GM12873 (cell line): ENCODE measurements around the gene E2F1.

Source experiments
- TF ChIP-seq, protein P1 (sequence below): IDR thresholded peaks from 2 replicates; pipeline ENCODE4 v1.5.1; 2012; ENCODE audit warnings: low read depth, mild to moderate bottlenecking, moderate library complexity, low read length, control low read depth; ENCODE audit not compliant: insufficient read depth; ENCODE audit errors: missing control alignments

Gene E2F1

DNA sequence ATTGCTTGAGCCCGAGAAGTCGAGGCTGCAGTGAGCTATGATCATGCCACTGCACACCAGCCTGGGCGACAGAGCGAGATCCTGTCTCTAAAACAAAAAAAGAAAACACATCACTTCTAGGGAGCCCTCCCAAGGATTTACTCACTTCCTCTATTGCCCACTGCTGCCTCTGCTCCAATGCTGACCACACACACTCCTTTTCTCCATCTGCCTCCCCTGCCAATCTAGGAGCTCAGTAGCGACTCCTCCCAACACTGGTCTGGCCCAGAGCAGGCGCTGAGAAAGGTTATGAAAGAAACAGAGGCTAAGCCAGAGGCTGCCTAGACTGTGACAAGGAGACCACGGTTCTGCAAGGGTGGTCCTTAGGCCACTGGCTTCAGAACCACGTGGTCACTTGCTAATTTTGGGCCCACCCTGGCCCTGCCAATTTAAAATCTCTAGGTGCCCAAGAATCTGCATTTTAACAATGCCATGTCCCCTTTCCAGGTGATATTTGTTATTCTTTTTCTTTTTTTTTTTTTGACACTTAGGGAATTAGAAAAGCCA lies 1.3 kb upstream of the E2F1 start:
- TF ChIP-seq, protein P1, sequence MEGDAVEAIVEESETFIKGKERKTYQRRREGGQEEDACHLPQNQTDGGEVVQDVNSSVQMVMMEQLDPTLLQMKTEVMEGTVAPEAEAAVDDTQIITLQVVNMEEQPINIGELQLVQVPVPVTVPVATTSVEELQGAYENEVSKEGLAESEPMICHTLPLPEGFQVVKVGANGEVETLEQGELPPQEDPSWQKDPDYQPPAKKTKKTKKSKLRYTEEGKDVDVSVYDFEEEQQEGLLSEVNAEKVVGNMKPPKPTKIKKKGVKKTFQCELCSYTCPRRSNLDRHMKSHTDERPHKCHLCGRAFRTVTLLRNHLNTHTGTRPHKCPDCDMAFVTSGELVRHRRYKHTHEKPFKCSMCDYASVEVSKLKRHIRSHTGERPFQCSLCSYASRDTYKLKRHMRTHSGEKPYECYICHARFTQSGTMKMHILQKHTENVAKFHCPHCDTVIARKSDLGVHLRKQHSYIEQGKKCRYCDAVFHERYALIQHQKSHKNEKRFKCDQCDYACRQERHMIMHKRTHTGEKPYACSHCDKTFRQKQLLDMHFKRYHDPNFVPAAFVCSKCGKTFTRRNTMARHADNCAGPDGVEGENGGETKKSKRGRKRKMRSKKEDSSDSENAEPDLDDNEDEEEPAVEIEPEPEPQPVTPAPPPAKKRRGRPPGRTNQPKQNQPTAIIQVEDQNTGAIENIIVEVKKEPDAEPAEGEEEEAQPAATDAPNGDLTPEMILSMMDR = no peak

DNA sequence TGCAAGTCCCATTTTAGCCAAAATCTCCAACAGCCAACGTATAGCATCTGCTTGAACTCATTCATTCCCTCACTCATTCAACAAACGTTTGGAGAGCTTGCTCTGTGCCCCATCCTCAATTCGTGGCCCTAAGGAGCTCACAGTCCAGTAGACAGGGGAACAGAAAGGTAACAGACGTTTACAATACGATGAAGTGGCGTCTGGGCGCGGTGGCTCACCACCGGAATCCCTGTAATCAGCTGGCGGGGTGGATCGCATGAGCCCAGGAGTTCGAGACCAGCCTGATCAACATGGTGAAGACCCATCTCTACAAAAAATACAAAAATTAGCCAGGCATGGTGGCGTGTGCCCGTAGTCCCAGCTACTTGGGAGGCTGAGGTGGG lies 790 bp upstream of the E2F1 start:
- TF ChIP-seq, protein P1 = no peak

DNA sequence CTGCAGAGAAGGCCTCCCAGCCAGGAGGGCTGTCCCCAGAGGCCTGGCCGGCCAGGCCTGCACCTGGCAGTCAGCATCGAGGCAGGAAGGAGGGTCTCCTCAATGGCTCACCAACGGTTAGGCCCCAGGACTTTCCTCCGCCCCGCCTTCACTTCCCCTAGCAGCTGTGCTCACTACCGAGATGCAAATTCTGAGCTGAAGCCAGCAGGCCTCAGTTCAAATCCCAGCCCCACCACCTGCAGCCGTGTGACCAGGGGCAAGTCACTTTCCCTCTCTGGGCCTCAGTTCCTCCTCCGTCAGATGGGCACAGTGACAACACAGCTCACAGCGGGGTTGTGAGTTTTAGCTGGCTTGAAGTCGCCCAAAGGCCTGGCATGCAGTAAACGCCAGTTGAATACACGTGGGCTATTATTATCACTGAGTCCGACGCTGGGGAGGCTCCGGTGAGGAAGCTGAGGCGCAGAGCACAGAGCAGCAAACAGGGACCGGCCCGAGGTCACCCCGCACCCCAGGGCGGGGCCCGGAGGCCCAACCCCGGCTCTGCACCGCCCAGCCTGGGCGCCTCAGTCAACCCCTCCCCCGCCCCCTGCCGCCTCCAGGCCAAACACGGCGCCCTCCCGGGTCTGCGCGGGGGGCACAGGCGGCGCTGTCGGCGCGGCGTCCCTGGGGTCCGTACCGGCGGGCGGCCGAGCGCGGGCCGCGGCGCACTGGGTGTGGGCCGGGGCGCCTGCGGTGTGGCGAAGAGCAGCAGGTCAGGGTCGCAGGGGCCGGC lies 671 bp downstream of the E2F1 start:
- TF ChIP-seq, protein P1 = no peak

DNA sequence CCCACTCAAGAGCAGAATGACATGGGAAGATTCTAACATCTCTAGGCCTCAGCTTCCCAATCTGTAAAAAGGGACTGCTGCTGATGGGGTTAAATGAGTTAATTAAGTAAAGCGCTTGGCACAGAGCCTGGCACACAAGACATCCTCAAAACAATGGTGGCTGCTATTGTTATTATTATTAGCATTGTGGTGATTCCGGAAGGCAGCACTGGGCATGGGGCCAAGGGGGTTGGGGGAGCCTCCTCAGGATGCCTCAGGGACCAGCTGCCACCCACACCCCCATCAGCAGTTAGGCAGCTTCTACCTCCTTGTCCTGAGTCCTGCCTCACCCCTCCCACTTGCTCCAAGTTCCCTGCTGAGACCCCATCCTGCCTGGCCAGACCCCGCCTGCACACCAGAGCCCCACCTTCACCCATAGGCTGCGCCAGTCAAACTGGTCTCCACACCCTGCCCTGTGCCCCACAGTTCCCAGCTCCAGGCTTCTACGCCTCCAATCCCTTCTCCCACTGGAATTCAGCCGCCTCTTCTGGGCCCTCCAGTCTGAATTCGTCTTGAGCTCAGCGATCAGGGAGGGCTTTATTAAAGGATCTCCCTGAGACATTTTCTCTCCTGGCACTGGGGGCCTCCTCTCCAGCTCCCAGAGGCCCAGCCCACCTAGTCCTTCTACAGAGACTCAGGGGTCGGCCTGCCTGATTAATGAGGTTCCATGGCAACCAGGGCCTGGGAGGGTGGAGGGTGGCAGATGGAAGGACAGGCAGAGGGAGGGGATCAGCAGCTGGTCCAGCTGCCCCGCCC lies 1.5 kb downstream of the E2F1 start:
- TF ChIP-seq, protein P1 = no peak

DNA sequence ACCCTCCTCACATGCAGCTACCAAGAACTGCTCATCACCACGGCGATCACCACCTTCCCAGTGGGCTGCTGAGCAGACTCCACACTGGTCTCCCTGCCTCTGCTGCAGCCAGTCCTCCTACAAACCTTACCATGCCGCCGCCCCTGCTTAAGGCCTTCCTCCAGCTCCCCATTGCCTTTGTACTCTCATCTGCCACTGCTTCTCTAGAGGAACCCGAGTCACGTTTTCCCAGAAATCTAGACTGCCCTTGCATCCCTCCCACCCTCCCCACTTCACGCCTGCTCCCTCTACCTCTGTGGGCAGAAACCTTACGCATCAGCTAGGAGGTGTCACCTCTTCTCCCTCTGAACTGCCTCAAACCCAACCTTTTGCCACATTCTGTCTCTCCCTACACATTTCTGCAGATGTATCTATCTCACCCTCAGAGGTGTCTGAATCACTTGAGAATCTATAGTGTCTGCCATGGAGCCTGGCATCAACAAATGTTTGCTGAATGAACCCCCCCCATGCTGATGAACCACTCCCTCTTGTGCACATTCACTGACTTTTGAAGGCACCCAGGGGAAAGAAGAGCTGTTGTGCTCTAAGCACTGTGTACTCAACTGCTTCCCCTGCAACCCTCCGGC lies 4.3 kb downstream of the E2F1 start:
- TF ChIP-seq, protein P1 = no peak

DNA sequence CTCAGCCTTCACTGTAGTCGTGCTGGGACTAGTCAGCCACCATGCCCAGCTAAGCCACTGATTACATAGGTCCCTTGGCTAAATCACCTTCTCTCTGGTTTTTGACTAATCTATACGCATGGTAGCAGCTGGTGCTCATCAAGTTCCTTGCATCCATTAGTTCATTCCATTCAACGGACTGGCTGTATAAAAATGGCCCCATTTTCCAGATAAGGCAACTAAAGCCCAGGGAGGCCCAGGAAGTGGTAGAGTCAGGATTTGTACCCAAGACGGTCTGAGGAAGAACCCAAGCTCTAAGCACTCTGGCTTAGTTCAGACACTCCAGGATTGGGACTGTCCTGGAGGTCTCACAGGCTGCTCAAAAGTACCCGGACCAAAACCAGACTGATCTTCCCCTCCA lies 4.9 kb downstream of the E2F1 start:
- TF ChIP-seq, protein P1 = no peak

DNA sequence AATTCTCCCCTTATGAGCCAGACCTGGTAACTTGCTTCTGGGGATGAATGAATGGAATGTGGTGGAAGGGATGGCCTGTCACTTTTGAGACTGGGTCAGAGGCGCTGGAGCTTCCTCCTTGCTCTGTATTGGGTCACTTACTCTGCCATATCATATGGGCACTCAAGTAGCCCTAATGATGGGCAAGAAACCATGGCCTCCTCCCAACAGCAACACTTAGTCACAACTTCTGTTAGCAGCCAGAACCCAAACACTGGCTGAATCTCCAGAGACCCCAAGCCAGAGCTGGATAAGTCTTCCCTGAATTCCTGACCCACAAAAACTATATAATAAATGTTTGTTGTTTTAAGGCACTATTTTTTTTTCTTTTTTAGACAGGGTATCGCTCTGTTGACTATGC lies 5.5 kb downstream of the E2F1 start:
- TF ChIP-seq, protein P1 = no peak
